HCT116 (cell line): ENCODE results near the gene ACD.

Source experiments
- JUND ChIP-seq: IDR thresholded peaks from 2 replicates; pipeline ENCODE4 v1.6.1; 2012
- POLR2A ChIP-seq: IDR thresholded peaks from 2 replicates; pipeline ENCODE4 v1.7.0; 2011; ENCODE audit warnings: borderline replicate concordance; ENCODE audit not compliant: insufficient read depth, insufficient read length; ENCODE audit errors: extremely low read depth
- POLR2AphosphoS5 ChIP-seq: IDR thresholded peaks from 2 replicates; pipeline ENCODE4 v1.6.1; 2011; ENCODE audit warnings: mild to moderate bottlenecking, low read depth, low read length, moderate library complexity
- RAD21 ChIP-seq: IDR thresholded peaks from 2 replicates; pipeline ENCODE4 v1.6.1; 2012; ENCODE audit warnings: low read depth, mild to moderate bottlenecking
- SIN3A ChIP-seq: IDR thresholded peaks from 2 replicates; pipeline ENCODE4 v1.6.1; 2012; ENCODE audit warnings: low read depth
- SRF ChIP-seq: IDR thresholded peaks from 2 replicates; pipeline ENCODE4 v1.6.1; 2012; ENCODE audit warnings: low read depth
- ZNF274 ChIP-seq: fragments of 200-500 bp; sonication (Bioruptor generic); IDR thresholded peaks from 2 replicates; pipeline ENCODE4 v1.6.1; 2014; ENCODE audit warnings: mild to moderate bottlenecking, low read depth, low read length, inconsistent platforms
- TF ChIP-seq, protein P1 (sequence below), 3 experiments: fragments of 200-600 bp in 1 of 3; sonication (generic) in 1 of 3; IDR thresholded peaks in 2 of 3; conservative IDR thresholded peaks in 1 of 3; 2 replicates each; pipeline ENCODE4 v1.5.1; 2012 to 2017; ENCODE audit warnings: low read depth in 2 of 3, low read length in 2 of 3, antibody characterized with exemption in 1 of 3, borderline replicate concordance in 1 of 3, control low read depth in 1 of 3, mild to moderate bottlenecking in 1 of 3, mixed read lengths in 1 of 3, mixed run types in 1 of 3, moderate library complexity in 1 of 3; ENCODE audit not compliant: insufficient read depth in 1 of 3
- TF ChIP-seq, protein P2 (sequence below): IDR thresholded peaks from 2 replicates; pipeline ENCODE4 v1.6.1; 2012

DNA sequence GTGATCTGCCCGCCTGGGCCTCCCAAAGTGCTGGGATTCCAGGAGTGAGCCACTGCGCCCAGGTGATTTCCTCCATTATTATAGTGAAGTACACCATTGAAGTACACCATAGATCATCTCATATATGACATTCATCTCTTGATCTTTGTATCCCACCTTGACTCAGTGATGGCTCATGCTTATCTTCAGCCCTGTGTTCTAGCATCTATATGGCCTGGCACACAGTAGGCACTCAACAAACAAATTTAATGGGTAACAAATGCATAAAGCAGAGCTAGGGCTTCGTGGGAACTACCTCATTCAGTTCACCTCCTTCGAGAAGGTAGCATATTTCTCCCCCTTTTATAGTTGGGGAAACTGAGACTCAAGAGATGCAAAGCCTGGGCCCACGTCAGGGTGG is 5.5 kb upstream of the ACD start:
- no peak for TF ChIP-seq POLR2AphosphoS5
- no peak for TF ChIP-seq POLR2A
- TF ChIP-seq, protein P1, sequence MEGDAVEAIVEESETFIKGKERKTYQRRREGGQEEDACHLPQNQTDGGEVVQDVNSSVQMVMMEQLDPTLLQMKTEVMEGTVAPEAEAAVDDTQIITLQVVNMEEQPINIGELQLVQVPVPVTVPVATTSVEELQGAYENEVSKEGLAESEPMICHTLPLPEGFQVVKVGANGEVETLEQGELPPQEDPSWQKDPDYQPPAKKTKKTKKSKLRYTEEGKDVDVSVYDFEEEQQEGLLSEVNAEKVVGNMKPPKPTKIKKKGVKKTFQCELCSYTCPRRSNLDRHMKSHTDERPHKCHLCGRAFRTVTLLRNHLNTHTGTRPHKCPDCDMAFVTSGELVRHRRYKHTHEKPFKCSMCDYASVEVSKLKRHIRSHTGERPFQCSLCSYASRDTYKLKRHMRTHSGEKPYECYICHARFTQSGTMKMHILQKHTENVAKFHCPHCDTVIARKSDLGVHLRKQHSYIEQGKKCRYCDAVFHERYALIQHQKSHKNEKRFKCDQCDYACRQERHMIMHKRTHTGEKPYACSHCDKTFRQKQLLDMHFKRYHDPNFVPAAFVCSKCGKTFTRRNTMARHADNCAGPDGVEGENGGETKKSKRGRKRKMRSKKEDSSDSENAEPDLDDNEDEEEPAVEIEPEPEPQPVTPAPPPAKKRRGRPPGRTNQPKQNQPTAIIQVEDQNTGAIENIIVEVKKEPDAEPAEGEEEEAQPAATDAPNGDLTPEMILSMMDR (IDR thresholded peaks at IDR 0.05 in 2 of 3, conservative IDR thresholded peaks at IDR 0.05 in 1 of 3; ENCODE audit: borderline replicate concordance in 1 of 3, insufficient read depth in 1 of 3, low read depth in 2 of 3, low read length in 2 of 3): no peak
- TF ChIP-seq JUND: no peak
- TF ChIP-seq SRF: no peak
- no peak for TF ChIP-seq RAD21
- TF ChIP-seq, protein P2, sequence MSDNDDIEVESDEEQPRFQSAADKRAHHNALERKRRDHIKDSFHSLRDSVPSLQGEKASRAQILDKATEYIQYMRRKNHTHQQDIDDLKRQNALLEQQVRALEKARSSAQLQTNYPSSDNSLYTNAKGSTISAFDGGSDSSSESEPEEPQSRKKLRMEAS: no peak
- TF ChIP-seq ZNF274: no peak
- TF ChIP-seq SIN3A: no peak
